Left cardiac atrium (tissue), 4 donors: ENCODE data around the gene CD300LF. TPM values are rescaled to one million over a fixed set of nuclear protein-coding genes. Genes with fewer than 3 reads are reported as not detected.

Experiments
- ATAC-seq, 2 donors: fragments of 200-7000 bp; cut with Tn5 transposase; one replicate each; pipeline ENCODE4 v1.9.1; 2020; ENCODE audit warnings: mild to moderate bottlenecking in 2 of 2, moderate library complexity in 2 of 2
- DNase-seq: peaks from one replicate; pipeline ENCODE4 v3.0.0-alpha.2; 2020
- intact Hi-C, 2 donors: fragments of 100-400 bp; cut with DNase I; formaldehyde crosslinking; loops; one replicate each; pipeline versions ENCODE4 v1.14.1 to v1.15.1; 2022 to 2023
- long read RNA-seq: library from polyadenylated mRNA; unstranded; transcript quantifications from one replicate; pipeline ENCODE4 v2.0.0, GENCODE V29; 2021
- total RNA-seq, 2 donors: library from RNA; stranded (reverse); fragmentation: NEBNext Ultra II Directional; extraction: Animal tissue kit (Norgen Biotek cat#: 25700); gene quantifications; one replicate each; pipeline ENCODE4 v1.2.1, GENCODE V29; 2021
- donor health status: DM: no; HTN: yes; CAD: no.
- donor health status: DM: no; HTN: yes; CAD: no; lungs with severe emphysema.
- donor health status: DM: yes; HTN: yes; CAD: no.
- donor health status: Dilated cardiomyopathy.

Gene CD300LF
- under 1 TPM; 0.41 to 0.44 TPM for total RNA-seq
- long read RNA-seq: 0 reads

GRCh38 chr17:74712756-74713155 lies at the start of gene CD300LF:
CD300LF (minus strand) TSS chr17:74712923; CDS start chr17:74712866, 57 bp downstream.
- intact Hi-C loops: no loop called here
- peak; percentile 34 to 74 for ATAC-seq

GRCh38 chr17:74761931-74762330 lies 49.2 kb upstream of the CD300LF start:
- DNase-seq: no peak
- intact Hi-C loops: no loop called here
- no peak for ATAC-seq

More at GRCh38 chr17:74712756-74713155, at the start of gene CD300LF:
- DNase-seq: peak; percentile 31

- no peak for ATAC-seq
- DNase-seq: no peak
- intact Hi-C loops: no loop called here
These were observed 48.7 kb upstream of the CD300LF start for GRCh38 chr17:74761419-74761818.

GRCh38 chr17:74760404-74761105 lies 47.8 kb upstream of the CD300LF start:
- DNase-seq (no peak), ATAC-seq (peak in 1 of 2 donors; percentile 0)
- intact Hi-C loops: no loop called here

GRCh38 chr17:74759941-74760340 lies 47.2 kb upstream of the CD300LF start:
- DNase-seq: no peak
- intact Hi-C loops: no loop called here
- ATAC-seq: no peak

- intact Hi-C loops: no loop called here
- DNase-seq (no peak), ATAC-seq (no peak)
These were observed 46.6 kb upstream of the CD300LF start for GRCh38 chr17:74759243-74759801.

- ATAC-seq (peak; percentile 47 to 75), DNase-seq (no peak)
- intact Hi-C loops: no loop called here
These were observed 46.1 kb upstream of the CD300LF start for GRCh38 chr17:74758848-74759168.

- peak; percentile 57 for DNase-seq
- ATAC-seq: peak; percentile 44 to 63
These were observed 45.5 kb upstream of the CD300LF start for GRCh38 chr17:74757931-74758847.

GRCh38 chr17:74757502-74757901 lies 44.8 kb upstream of the CD300LF start:
- ATAC-seq (peak in 1 of 2 donors; percentile 16), DNase-seq (peak; percentile 48)
- intact Hi-C loops: no loop called here

More at GRCh38 chr17:74757931-74758847, 45.5 kb upstream of the CD300LF start:
- intact Hi-C loops: no loop called here

GRCh38 chr17:74756891-74757290 lies 44.2 kb upstream of the CD300LF start:
- ATAC-seq: peak in 1 of 2 donors; percentile 63
- intact Hi-C loops: no loop called here
- DNase-seq: no peak

GRCh38 chr17:74755533-74755932 lies 42.8 kb upstream of the CD300LF start:
- DNase-seq (no peak), ATAC-seq (no peak)
- intact Hi-C loops: no loop called here

- ATAC-seq: no peak
- no peak for DNase-seq
- intact Hi-C loops: no loop called here
These were observed 42.1 kb upstream of the CD300LF start for GRCh38 chr17:74754832-74755231.

- no peak for DNase-seq
- no peak for ATAC-seq
- intact Hi-C loops: no loop called here
These were observed 40.2 kb upstream of the CD300LF start for GRCh38 chr17:74752822-74753401.

- intact Hi-C loops: no loop called here
- DNase-seq (no peak), ATAC-seq (no peak)
These were observed 39.7 kb upstream of the CD300LF start for GRCh38 chr17:74752415-74752814.

- ATAC-seq: no peak
- no peak for DNase-seq
These were observed 37.8 kb upstream of the CD300LF start for GRCh38 chr17:74750327-74751069.

GRCh38 chr17:74750039-74750326 lies 37.3 kb upstream of the CD300LF start:
- intact Hi-C loops: no loop called here
- no peak for ATAC-seq
- no peak for DNase-seq

More at GRCh38 chr17:74750327-74751069, 37.8 kb upstream of the CD300LF start:
- intact Hi-C loops: no loop called here

- ATAC-seq: peak in 1 of 2 donors; percentile 3
- DNase-seq: no peak
- intact Hi-C loops: loop anchor here in 1 of 2 donors (10.0 kb wide), 1 partner anchor 115 kb away; no protein-coding TSS in a partner anchor
These were observed 36.7 kb upstream of the CD300LF start for GRCh38 chr17:74749279-74750038.
